HG03103 (cell line): ENCODE results near the gene KCNJ4.

Source experiments
- ATAC-seq: cut with Tn5 transposase; IDR thresholded peaks from one replicate; pipeline ENCODE4 v1.9.1; 2021; ENCODE audit warnings: low read depth; ENCODE audit not compliant: unreplicated experiment

KCNJ4 gene

GRCh38 chr22:38455076-38455529, at the start of gene KCNJ4:
Gene KCNJ4, minus strand, starts transcription at chr22:38455199. Its CDS starts 27,067 bp downstream, at chr22:38428132.
- no peak for ATAC-seq

GRCh38 chr22:38503021-38503420, 48.0 kb upstream of the KCNJ4 start:
- ATAC-seq: no peak

- no peak for ATAC-seq
Measured at GRCh38 chr22:38501797-38502672, 47.0 kb upstream of the KCNJ4 start.

GRCh38 chr22:38497869-38498268, 42.9 kb upstream of the KCNJ4 start:
- no peak for ATAC-seq

GRCh38 chr22:38494939-38495338, 39.9 kb upstream of the KCNJ4 start:
- no peak for ATAC-seq

- no peak for ATAC-seq
Measured at GRCh38 chr22:38494498-38494897, 39.5 kb upstream of the KCNJ4 start.

- no peak for ATAC-seq
Measured at GRCh38 chr22:38491707-38492348, 36.8 kb upstream of the KCNJ4 start.

GRCh38 chr22:38490915-38491314, 35.9 kb upstream of the KCNJ4 start:
- ATAC-seq: no peak

GRCh38 chr22:38490475-38490874, 35.5 kb upstream of the KCNJ4 start:
- no peak for ATAC-seq

- no peak for ATAC-seq
Measured at GRCh38 chr22:38489561-38490145, 34.7 kb upstream of the KCNJ4 start.

GRCh38 chr22:38489142-38489541, 34.1 kb upstream of the KCNJ4 start:
- ATAC-seq: no peak

GRCh38 chr22:38487946-38488345, 32.9 kb upstream of the KCNJ4 start:
- no peak for ATAC-seq

GRCh38 chr22:38485783-38486182, 30.8 kb upstream of the KCNJ4 start:
- ATAC-seq: no peak

GRCh38 chr22:38484244-38484643, 29.2 kb upstream of the KCNJ4 start:
- ATAC-seq: no peak

GRCh38 chr22:38482662-38483308, 27.8 kb upstream of the KCNJ4 start:
- no peak for ATAC-seq

GRCh38 chr22:38481871-38482332, 26.9 kb upstream of the KCNJ4 start:
- no peak for ATAC-seq

- no peak for ATAC-seq
Measured at GRCh38 chr22:38481162-38481870, 26.3 kb upstream of the KCNJ4 start.

GRCh38 chr22:38479096-38479837, 24.3 kb upstream of the KCNJ4 start:
- ATAC-seq: no peak

- ATAC-seq: no peak
Measured at GRCh38 chr22:38477585-38477984, 22.6 kb upstream of the KCNJ4 start.
